Trophoblast cell (in vitro differentiated cells and primary cell): ENCODE results near the gene MALAT1.

ENCODE experiments used
- DNase-seq, 2 donors: peaks; one replicate each; pipeline ENCODE4 v3.0.0-alpha.2; 2016
- H2AFZ ChIP-seq: 2 replicates; pipeline ENCODE4 v1.6.1; 2013; ENCODE audit warnings: low read length, moderate library complexity, mild to moderate bottlenecking; ENCODE audit not compliant: insufficient read depth, poor library complexity
- H2AK5ac ChIP-seq: 2 replicates; pipeline ENCODE4 v1.6.1; 2013; ENCODE audit warnings: mild to moderate bottlenecking, low read length
- H2BK120ac ChIP-seq: 2 replicates; pipeline ENCODE4 v1.6.1; 2013; ENCODE audit warnings: low read length, mild to moderate bottlenecking, moderate library complexity; ENCODE audit not compliant: insufficient read depth, poor library complexity
- H2BK12ac ChIP-seq: 2 replicates; pipeline ENCODE4 v1.6.1; 2013; ENCODE audit warnings: mild to moderate bottlenecking, low read length, moderate library complexity
- H2BK5ac ChIP-seq: 2 replicates; pipeline ENCODE4 v1.6.1; 2013; ENCODE audit warnings: low read length, low read depth, moderate library complexity, mild to moderate bottlenecking; ENCODE audit not compliant: poor library complexity
- H3K14ac ChIP-seq: 2 replicates; pipeline ENCODE4 v1.6.1; 2013; ENCODE audit warnings: mild to moderate bottlenecking, low read length
- H3K18ac ChIP-seq: 2 replicates; pipeline ENCODE4 v1.6.1; 2013; ENCODE audit warnings: mild to moderate bottlenecking, low read length
- H3K23ac ChIP-seq: 2 replicates; pipeline ENCODE4 v1.6.1; 2013; ENCODE audit warnings: low read length
- H3K27ac ChIP-seq: 2 replicates; pipeline ENCODE4 v1.5.1; 2013; ENCODE audit warnings: low read depth, mild to moderate bottlenecking, inconsistent platforms, low read length, moderate library complexity
- H3K27me3 ChIP-seq: 2 replicates; pipeline ENCODE4 v1.6.1; 2013; ENCODE audit warnings: inconsistent platforms, mild to moderate bottlenecking, low read length, moderate library complexity; ENCODE audit not compliant: insufficient read depth
- H3K36me3 ChIP-seq, 2 experiments: 1 replicate in 1 of 2; 2 replicates in 1 of 2; pipeline ENCODE4 v1.6.1; 2013; ENCODE audit warnings: low read length in 2 of 2, mild to moderate bottlenecking in 2 of 2, moderate library complexity in 1 of 2; ENCODE audit not compliant: insufficient read depth in 2 of 2, control insufficient read depth in 1 of 2
- H3K4ac ChIP-seq: 2 replicates; pipeline ENCODE4 v1.6.1; 2013; ENCODE audit warnings: low read depth, mild to moderate bottlenecking, low read length, moderate library complexity
- H3K4me1 ChIP-seq, 2 experiments: 1 replicate in 1 of 2; 2 replicates in 1 of 2; pipeline ENCODE4 v1.6.1; 2013; ENCODE audit warnings: low read length in 2 of 2, mild to moderate bottlenecking in 2 of 2, moderate library complexity in 1 of 2; ENCODE audit not compliant: insufficient read depth in 2 of 2, control insufficient read depth in 1 of 2
- H3K4me2 ChIP-seq: 2 replicates; pipeline ENCODE4 v1.6.1; 2013; ENCODE audit warnings: inconsistent platforms, mild to moderate bottlenecking, low read length, moderate library complexity
- H3K4me3 ChIP-seq: 2 replicates; pipeline ENCODE4 v1.5.1; 2013; ENCODE audit warnings: mild to moderate bottlenecking, low read depth, low read length, inconsistent platforms
- H3K79me1 ChIP-seq: one replicate; pipeline ENCODE4 v1.6.1; 2013; ENCODE audit warnings: low read length
- H3K79me2 ChIP-seq: 2 replicates; pipeline ENCODE4 v1.6.1; 2013; ENCODE audit warnings: low read length, mild to moderate bottlenecking; ENCODE audit not compliant: control insufficient read depth, insufficient read depth, poor library complexity
- H3K9ac ChIP-seq: 2 replicates; pipeline ENCODE4 v1.6.1; 2013; ENCODE audit warnings: mild to moderate bottlenecking, low read length
- H3K9me3 ChIP-seq: 2 replicates; pipeline ENCODE4 v1.6.1; 2013; ENCODE audit warnings: low read depth, mild to moderate bottlenecking, control low read depth, inconsistent platforms, low read length; ENCODE audit not compliant: insufficient read depth
- H4K12ac ChIP-seq: 2 replicates; pipeline ENCODE4 v1.6.1; 2013; ENCODE audit warnings: low read depth, mild to moderate bottlenecking, low read length, moderate library complexity
- H4K8ac ChIP-seq: 2 replicates; pipeline ENCODE4 v1.6.1; 2013; ENCODE audit warnings: low read depth, mild to moderate bottlenecking, low read length, moderate library complexity
- H4K91ac ChIP-seq: one replicate; pipeline ENCODE4 v1.6.1; 2013; ENCODE audit warnings: low read depth, mild to moderate bottlenecking, low read length, moderate library complexity
- WGBS: extraction: QIAGEN DNeasy Blood & Tissue Kit; methylation state at CpG from one replicate; pipeline ENCODE4 v1.1.7; 2013; ENCODE audit warnings: missing lambda C conversion rate; ENCODE audit not compliant: insufficient read length, insufficient coverage; ENCODE audit errors: extremely low coverage; 5-methylcytosine and 5-hydroxymethylcytosine counted together

The MALAT1 gene

DNA sequence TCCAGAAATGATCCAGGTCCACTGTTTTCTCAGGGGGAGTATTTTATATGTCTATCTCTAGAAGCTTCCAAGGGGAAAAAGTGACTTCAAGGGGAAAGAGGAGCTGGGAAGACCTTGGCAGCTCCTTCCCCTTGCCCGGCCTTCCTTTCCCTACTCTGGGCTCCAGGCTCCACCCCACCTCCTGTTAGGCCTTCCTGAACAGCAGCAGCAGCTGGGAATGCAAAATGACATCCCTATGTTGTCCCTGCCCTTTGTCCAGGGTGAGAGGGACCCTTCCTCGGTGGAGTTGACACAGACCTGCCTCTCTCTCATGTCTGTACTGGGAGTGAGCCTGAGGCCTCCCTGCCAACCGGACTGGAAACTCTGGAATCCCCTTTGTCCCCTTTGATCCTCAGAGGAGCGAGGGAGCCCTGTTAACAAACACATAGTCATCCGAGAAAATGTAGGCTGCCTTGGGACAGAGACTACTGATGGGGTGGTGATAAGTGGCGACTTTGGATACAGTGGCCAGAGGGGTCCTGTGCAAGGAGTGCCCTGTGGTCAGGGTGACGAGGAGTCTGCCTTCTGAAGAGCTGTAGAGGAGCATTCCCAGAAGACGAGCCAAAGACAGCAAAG, 9.0 kb upstream of the MALAT1 start:
- H3K27ac ChIP-seq, result peak overlapping the region; percentile 100
- peaks cover 39% of the 10 kb centered on the region for H3K79me2 ChIP-seq
- peak overlapping the region; percentile 97 for H2BK120ac ChIP-seq
- H4K12ac ChIP-seq, result peak overlapping the region; percentile 31
- DNase-seq, result peak; percentile 90 to 91
- H3K79me1 ChIP-seq, result peaks cover 71% of the 10 kb centered on the region
- H4K91ac ChIP-seq, result peak overlapping the region; percentile 89
- no peaks in the 10 kb centered on the region for H3K9me3 ChIP-seq
- peak overlapping the region; percentile 43 for H3K4me2 ChIP-seq
- peak overlapping the region; percentile 93 for H3K14ac ChIP-seq
- peak overlapping the region; percentile 61 for H2AK5ac ChIP-seq
- peak overlapping the region; percentile 81 for H2BK12ac ChIP-seq
- H3K36me3 ChIP-seq, result no peaks in the 10 kb centered on the region
- H3K9ac ChIP-seq, result no peak overlapping the region
- no peak overlapping the region for H3K4me3 ChIP-seq
- H2BK5ac ChIP-seq, result peak overlapping the region; percentile 98
- H3K4me1 ChIP-seq, result peaks cover 62% of the 10 kb centered on the region in 2 experiments
- H3K18ac ChIP-seq, result peak overlapping the region; percentile 62
- H3K4ac ChIP-seq, result peak overlapping the region; percentile 42
- WGBS, result no CpG with 5 or more reads among the region's 8 CpGs
- no peak overlapping the region for H3K23ac ChIP-seq
- peak overlapping the region; percentile 75 for H4K8ac ChIP-seq
- H2AFZ ChIP-seq, result peak overlapping the region; percentile 2
- no peaks in the 10 kb centered on the region for H3K27me3 ChIP-seq

GRCh38 chr11:65491163-65491465, 7.7 kb upstream of the MALAT1 start:
- Histone ChIP-seq H3K4me3 (no peak overlapping the region), H3K23ac (no peak overlapping the region), H2BK5ac (peak overlapping the region; percentile 77), H2AK5ac (peak overlapping the region; percentile 98), H2BK120ac (peak overlapping the region; percentile 92), H3K4me2 (no peak overlapping the region), H3K9me3 (no peaks in the 10 kb centered on the region), H3K4ac (peak overlapping the region; percentile 88), H3K79me2 (peaks cover 46% of the 10 kb centered on the region), H3K14ac (peak overlapping the region; percentile 96), H3K4me1 (peaks cover 61 to 66% of the 10 kb centered on the region in 2 experiments), H3K18ac (peak overlapping the region; percentile 91), H3K9ac (no peak overlapping the region), H4K8ac (peak overlapping the region; percentile 72), H4K91ac (peak overlapping the region; percentile 90), H2BK12ac (peak overlapping the region; percentile 99), H3K36me3 (no peaks in the 10 kb centered on the region), H3K79me1 (peaks cover 76% of the 10 kb centered on the region), H4K12ac (no peak overlapping the region), H2AFZ (peak overlapping the region; percentile 26), H3K27me3 (no peaks in the 10 kb centered on the region), H3K27ac (peak overlapping the region; percentile 95)
- DNase-seq, result peak in 1 of 2 donors; percentile 50
- no CpG with 5 or more reads among the region's 3 CpGs for WGBS

DNA sequence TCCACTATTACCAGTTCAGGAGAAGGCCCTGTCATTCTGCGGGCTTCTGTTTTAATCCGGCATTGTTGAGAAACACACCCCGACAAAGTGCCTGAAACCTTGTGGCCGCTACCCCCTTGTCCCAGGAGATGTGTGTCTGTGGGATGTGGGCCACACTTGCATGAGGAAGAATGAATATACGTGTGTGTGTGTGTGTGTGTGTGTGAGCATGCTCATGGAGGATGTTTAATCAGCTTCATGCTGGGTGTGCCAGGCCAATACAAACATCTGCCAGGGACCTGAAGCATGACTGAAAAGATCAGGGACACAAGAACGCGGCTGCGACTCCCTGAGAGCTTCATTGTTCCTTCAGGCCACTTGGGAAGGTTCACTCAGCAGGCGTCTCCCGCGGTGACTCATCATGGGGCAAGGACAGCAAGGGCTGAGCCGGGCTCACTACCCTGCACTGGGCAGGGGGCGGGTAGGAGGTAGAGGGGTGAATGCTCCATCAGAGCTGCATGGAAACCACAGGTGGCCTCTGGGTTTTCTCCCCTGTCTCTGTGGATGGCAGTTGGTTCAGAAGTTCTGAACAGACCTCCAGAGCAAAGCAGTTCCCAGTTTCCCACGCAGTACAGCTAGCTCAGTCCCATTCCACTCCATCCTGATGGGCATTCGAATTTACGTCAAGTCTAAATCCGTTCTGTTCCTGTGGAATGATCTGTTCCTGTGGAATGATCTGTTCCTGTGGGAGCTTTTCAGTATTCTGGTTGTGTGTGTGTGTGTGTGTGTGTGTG, 7.0 kb upstream of the MALAT1 start:
- H3K27ac ChIP-seq, result peak overlapping the region; percentile 95
- H3K14ac ChIP-seq, result peak overlapping the region; percentile 96
- no peak overlapping the region for H3K4me3 ChIP-seq
- no peak overlapping the region for H3K9ac ChIP-seq
- peak overlapping the region; percentile 90 for H4K91ac ChIP-seq
- H3K9me3 ChIP-seq, result no peaks in the 10 kb centered on the region
- peaks cover 49% of the 10 kb centered on the region for H3K79me2 ChIP-seq
- no peaks in the 10 kb centered on the region for H3K27me3 ChIP-seq
- H3K4me1 ChIP-seq, result peaks cover 57 to 66% of the 10 kb centered on the region in 2 experiments
- WGBS, result no CpG with 5 or more reads among the region's 17 CpGs
- H3K79me1 ChIP-seq, result peaks cover 77% of the 10 kb centered on the region
- H2AFZ ChIP-seq, result peak overlapping the region; percentile 61
- H3K4ac ChIP-seq, result peak overlapping the region; percentile 73
- peak overlapping the region; percentile 92 for H2BK120ac ChIP-seq
- H3K23ac ChIP-seq, result no peak overlapping the region
- peak; percentile 84 to 86 for DNase-seq
- H4K8ac ChIP-seq, result peak overlapping the region; percentile 72
- H3K36me3 ChIP-seq, result no peaks in the 10 kb centered on the region
- H2AK5ac ChIP-seq, result peak overlapping the region; percentile 98
- peak overlapping the region; percentile 77 for H2BK5ac ChIP-seq
- peak overlapping the region; percentile 99 for H2BK12ac ChIP-seq
- peak overlapping the region; percentile 91 for H3K18ac ChIP-seq
- H3K4me2 ChIP-seq, result no peak overlapping the region
- no peak overlapping the region for H4K12ac ChIP-seq

DNA sequence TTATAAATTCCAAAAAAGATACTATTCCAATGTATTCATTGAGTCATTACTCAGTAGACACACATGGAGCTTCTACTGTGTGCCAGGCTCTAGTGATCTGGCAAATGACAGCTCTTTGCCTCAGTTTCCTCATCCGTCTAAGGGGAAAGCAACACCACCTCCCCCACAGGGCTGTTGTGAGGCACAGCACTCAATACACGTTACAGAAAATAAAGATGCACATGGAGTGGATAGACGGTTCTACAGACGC, 6.5 kb upstream of the MALAT1 start:
- Histone ChIP-seq H3K79me2 (peaks cover 50% of the 10 kb centered on the region), H3K4ac (peak overlapping the region; percentile 46), H4K8ac (peak overlapping the region; percentile 55)

More for the DNA sequence above, 6.5 kb upstream of the MALAT1 start:
- no peak overlapping the region for H4K12ac ChIP-seq
- no peak for DNase-seq
- H3K27ac ChIP-seq, result peak overlapping the region; percentile 95
- H2BK5ac ChIP-seq, result peak overlapping the region; percentile 77
- H3K36me3 ChIP-seq, result no peaks in the 10 kb centered on the region
- H2AK5ac ChIP-seq, result peak overlapping the region; percentile 88
- WGBS, result no CpG with 5 or more reads among the region's 4 CpGs
- peaks cover 76% of the 10 kb centered on the region for H3K79me1 ChIP-seq
- no peaks in the 10 kb centered on the region for H3K27me3 ChIP-seq
- H3K4me1 ChIP-seq, result peaks cover 55 to 64% of the 10 kb centered on the region in 2 experiments
- H3K23ac ChIP-seq, result no peak overlapping the region
- no peak overlapping the region for H3K9ac ChIP-seq
- peak overlapping the region; percentile 53 for H3K18ac ChIP-seq
- H3K4me3 ChIP-seq, result no peak overlapping the region
- H3K14ac ChIP-seq, result peak overlapping the region; percentile 77
- H2AFZ ChIP-seq, result peak overlapping the region; percentile 21
- peak overlapping the region; percentile 99 for H2BK12ac ChIP-seq
- no peaks in the 10 kb centered on the region for H3K9me3 ChIP-seq
- H3K4me2 ChIP-seq, result no peak overlapping the region
- H4K91ac ChIP-seq, result peak overlapping the region; percentile 90
- H2BK120ac ChIP-seq, result peak overlapping the region; percentile 92
